NCI-H2227 (cell line): Measurements from ENCODE around the gene MALRD1.

Experiments used
- DNase-seq: peaks from one replicate; lab custom pipeline; 2025; ENCODE audit not compliant: unreplicated experiment; lab: John Stamatoyannopoulos, UW

MALRD1 gene

GRCh38 chr10:19629567-19629966, 581.0 kb downstream of the MALRD1 start:
- DNase-seq, result no peak

- DNase-seq, result no peak
These were observed 585.6 kb downstream of the MALRD1 start for GRCh38 chr10:19634163-19634562.

DNA sequence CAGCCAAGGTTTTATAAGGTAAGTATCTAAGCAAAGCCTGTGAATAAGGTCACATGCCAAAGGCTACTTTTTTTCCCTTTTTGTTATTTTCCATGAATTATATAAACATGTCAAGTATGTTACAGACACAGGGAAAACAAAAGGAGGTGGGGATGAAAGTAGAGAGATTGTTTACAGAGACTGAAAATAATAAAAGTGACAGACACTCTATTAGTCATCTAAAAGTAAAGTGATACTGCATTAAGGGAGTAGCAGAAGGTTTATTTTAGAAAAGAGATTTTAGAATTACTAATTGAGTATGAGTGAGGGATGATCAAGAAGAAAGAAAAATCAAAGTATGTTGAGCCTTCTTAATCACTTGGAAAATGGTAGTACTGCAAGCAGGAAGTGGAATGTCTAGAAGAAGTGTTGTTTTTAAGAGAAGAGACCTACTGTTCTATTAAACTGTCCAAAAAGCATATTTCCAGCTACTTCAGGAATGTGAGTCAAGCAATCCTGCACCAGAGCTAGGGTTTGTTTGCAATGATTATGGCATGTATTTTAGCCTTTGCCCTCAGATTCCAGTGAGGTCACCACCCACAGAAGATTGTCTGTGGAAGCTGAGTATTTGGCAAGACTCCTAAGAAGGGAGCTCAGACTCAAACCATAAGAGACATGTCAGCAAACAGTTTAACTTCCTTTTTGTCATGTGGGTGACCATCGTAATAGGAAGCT, 589.7 kb downstream of the MALRD1 start:
- DNase-seq, result no peak

DNA sequence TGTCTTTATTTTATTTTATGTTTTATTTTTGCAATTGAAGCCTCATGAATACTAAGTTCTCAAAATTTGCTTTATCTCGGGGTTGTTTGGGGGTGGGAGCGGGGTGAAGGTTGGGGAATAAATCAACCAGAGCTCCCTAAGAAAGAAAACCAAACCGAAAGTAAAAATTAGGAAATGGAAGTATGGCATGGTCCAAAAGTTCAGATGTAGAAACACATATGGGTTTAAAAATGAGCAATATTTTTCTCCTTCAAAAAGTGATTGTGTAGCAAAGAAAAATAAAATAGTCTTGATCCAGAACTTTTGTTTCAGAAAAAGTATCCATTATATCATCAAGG, 590.3 kb downstream of the MALRD1 start:
- DNase-seq, result no peak

DNA sequence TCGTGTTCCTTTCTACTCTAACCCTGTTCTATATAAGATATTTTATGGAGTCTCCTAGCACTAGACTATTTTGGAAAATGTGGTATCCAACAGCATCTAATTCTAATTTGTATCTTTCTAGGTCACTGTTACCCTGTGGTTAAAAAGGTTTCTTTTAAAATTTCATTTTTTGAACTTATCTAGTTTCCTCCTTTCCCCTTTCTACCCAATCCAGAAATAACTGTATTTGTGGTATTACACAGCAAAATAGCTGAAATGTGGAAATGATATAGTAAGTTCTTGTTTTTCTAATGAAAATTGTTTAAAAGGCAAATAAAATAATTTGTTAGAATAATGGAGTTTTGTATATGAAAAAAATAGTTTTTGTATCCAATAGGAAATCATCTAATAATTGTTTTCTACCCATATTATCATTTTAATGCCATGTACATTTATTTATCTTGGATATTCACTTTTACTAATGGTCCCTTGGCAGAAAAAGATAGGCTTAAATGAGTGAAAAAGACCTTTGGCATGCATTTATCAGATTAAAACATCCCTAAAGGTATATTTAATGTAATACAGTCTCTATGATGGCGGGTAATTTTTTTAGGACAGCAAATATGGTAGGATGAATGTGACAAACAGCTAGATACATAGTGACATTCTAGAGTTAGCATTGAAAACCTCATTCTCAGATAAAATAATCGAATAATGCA, 592.1 kb downstream of the MALRD1 start:
- DNase-seq, result no peak

DNA sequence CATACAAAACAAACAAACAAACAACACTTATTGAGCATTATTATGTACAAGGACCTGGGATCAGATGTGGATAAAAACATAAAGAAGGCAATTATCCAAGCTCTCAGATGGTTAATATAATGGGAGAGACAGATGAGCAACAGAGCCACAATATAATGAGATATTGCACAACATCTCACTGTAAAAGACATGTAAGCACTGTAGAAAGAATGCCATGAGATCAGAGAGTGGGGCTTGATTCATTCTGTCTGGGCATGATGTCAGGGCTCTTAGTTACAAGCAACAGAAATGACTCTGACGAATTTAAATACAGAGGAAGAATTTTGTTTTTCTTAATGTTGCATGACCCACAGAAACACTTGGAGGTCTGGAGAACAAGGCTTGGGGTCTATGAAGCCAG, 602.9 kb downstream of the MALRD1 start:
- DNase-seq, result no peak

GRCh38 chr10:19652750-19653149, 604.1 kb downstream of the MALRD1 start:
- DNase-seq, result no peak

- DNase-seq, result no peak
These were observed 605.3 kb downstream of the MALRD1 start for GRCh38 chr10:19653931-19654330.

GRCh38 chr10:19654576-19654975, 606.0 kb downstream of the MALRD1 start:
- no peak for DNase-seq

DNA sequence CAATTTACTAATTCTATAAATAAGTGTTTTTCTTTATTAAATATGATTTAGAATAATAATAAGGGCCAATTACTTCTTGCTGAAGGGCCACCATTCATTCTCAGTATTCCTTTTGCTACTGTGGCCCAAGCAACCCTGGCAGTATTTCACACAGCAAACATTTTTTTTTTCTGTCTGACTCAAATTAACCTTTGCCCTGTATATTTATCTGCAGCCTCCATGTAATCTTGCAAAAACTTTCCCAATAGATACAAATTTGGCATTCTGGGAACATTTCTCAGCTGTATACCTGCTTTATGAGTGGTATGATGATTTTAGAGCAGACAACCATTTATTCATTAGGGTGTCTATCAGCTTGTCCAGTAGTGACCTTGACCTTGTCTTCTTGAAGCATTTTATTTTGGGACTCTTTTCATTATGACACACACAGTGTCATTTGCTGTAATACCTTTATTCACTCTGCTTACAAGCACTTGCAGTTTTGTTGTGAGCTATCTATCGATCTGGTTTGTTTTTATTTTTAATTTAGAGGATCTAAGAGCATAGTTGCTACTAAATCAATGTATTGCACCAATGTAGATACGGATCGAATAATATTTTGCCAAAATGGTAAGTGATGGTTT, 607.9 kb downstream of the MALRD1 start:
- DNase-seq, result no peak

DNA sequence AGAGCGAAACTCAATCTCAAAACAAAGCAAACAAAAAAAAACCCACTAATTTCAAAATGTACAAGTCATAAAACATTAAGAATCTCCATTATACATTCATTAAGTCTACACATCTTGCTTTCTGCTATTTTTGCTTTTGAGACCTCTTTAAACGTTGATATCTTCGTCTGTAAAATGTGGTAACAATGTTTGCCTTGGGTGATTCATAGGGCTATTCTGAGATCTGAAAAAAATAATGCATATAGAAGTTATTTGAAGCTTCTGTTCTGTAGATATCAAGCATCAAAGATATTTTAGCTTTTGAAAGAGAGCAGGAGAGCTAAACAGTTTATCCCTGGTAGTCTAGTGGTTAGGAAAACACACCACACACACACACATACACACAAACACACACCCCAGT, 609.5 kb downstream of the MALRD1 start:
- DNase-seq, result no peak

- no peak for DNase-seq
These were observed 610.1 kb downstream of the MALRD1 start for GRCh38 chr10:19658622-19659233.

- DNase-seq, result no peak
These were observed 611.5 kb downstream of the MALRD1 start for GRCh38 chr10:19659920-19660655.

- no peak for DNase-seq
These were observed 614.7 kb downstream of the MALRD1 start for GRCh38 chr10:19663344-19663743.

GRCh38 chr10:19668116-19668515, 619.5 kb downstream of the MALRD1 start:
- DNase-seq, result no peak

GRCh38 chr10:19676063-19676462, 627.5 kb downstream of the MALRD1 start:
- no peak for DNase-seq

DNA sequence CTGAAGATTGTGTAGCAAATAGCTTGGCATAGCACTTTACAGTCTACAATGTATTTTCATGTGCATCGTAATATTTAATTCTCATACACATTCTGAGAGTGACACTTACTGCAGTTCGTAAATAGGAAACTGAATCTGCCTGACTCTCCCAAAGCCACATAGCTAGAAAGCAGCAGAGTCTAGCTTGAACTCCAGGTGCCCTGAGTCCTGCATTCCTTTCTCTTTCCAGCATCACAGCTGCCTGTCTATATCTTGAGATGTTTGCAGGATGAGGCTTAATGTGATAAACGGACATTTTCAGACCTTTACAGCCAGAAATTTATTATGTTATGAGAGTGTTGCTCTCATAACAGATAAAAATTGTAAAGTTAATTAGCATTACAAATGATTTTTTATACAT, 634.8 kb downstream of the MALRD1 start:
- DNase-seq, result no peak

- DNase-seq, result no peak
These were observed 635.4 kb downstream of the MALRD1 start for GRCh38 chr10:19683960-19684359.

DNA sequence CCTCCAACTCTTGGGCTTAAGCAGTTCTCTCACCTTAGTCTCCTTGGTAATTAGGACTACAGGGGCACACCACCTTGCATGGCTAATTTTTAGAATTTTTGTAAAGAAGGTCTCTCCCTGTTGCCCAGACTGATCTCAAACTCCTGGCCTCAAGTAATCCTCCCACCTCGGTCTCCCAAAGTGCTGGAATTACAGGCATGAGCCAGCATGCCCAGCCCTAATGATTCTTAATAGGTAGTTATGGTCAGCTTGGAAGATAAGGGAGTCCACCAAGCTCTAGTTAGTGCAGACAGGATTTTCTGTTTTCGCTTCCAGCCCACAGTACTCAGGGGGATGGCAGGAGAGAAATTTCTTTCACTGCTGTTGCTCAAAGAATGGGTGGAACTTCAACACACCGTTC, 639.7 kb downstream of the MALRD1 start:
- DNase-seq, result no peak

DNA sequence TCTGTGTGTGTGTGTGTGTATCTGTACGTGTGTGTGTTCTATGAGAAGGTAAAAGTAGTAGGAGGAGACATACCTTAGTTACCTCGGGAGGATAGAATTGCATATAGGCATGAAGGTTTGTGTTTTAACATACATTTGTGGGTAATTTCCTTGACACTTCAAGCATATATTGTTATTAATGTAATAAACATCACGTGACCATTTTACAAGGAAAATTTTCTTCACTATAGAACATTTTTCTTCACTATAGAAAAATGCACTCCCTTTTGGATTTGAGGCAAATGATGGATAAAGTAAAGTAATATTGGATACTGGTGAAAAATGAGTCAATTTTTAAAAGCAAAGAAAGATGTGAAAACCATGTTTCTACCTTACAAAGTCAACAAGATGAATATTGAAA, 640.6 kb downstream of the MALRD1 start:
- DNase-seq, result no peak

GRCh38 chr10:19699299-19699698, 650.7 kb downstream of the MALRD1 start:
- DNase-seq, result no peak
